ENCODE data around the gene ZBTB38.

DNA sequence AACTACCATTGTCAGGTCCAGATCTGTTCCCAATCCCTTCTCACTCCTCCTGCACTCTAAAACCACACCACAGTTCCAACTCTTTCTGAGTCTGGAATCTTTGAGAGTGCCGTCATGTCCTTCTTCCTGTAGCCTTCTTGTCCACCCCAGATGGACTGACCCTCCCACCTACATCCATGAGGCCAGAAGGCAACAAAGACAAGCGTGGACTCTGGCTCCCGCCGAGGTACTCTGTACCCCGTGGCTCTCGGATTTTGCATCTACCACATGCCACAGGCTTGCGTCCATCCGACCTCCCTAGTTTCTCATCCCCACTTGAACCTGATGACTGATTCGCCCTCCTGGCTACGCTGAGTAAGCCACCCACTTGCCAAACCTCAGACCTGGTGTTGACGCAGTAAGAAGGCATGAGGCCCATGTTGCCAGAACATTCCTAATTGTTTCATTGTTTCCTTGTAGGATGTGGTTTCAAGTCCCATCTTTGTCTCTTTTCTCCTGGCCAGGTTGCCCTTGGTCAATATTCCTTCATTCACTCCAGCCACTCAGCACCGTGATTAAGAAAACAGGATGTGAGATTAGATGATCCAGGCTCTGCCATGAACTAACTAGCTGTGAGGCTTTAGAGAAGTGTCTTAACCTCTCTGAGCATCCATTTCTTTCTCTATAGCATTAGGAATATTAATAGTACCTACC, 1.1 kb upstream of the ZBTB38 start:
- TF ChIP-seq CTCF (IDR thresholded peaks at IDR 0.05) (no peak), POLR2A (IDR thresholded peaks at IDR 0.05) (no peak)

All from thyroid gland (tissue), 4 donors.